Ectodermal cell (in vitro differentiated cells): ENCODE results near the gene DPCD.

ENCODE experiments used
- H3K27ac ChIP-seq: 2 replicates; pipeline ENCODE4 v1.7.0; 2013; ENCODE audit warnings: mild to moderate bottlenecking, low read depth, low read length; ENCODE audit not compliant: insufficient read depth, poor library complexity, severe bottlenecking
- H3K27me3 ChIP-seq: 2 replicates; pipeline ENCODE4 v1.7.0; 2013; ENCODE audit warnings: mild to moderate bottlenecking, low read length; ENCODE audit not compliant: insufficient read depth, control insufficient read depth, poor library complexity, severe bottlenecking
- H3K36me3 ChIP-seq: one replicate; pipeline ENCODE4 v1.7.0; 2013; ENCODE audit warnings: low read length; ENCODE audit not compliant: control insufficient read depth, insufficient read depth
- H3K4me1 ChIP-seq: one replicate; pipeline ENCODE4 v1.7.0; 2013; ENCODE audit warnings: low read length; ENCODE audit not compliant: control insufficient read depth, insufficient read depth
- H3K4me3 ChIP-seq: 2 replicates; pipeline ENCODE4 v1.7.0; 2013; ENCODE audit warnings: low read depth, low read length, control low read depth; ENCODE audit not compliant: insufficient read depth
- H3K9me3 ChIP-seq: 2 replicates; pipeline ENCODE4 v1.7.0; 2013; ENCODE audit warnings: mild to moderate bottlenecking, low read length, moderate library complexity; ENCODE audit not compliant: control insufficient read depth
- WGBS, 2 experiments: methylation state at CpG; one replicate each; pipeline ENCODE4 v1.1.7; 2013; ENCODE audit warnings: missing lambda C conversion rate in 2 of 2; 5-methylcytosine and 5-hydroxymethylcytosine counted together

Gene DPCD

DNA sequence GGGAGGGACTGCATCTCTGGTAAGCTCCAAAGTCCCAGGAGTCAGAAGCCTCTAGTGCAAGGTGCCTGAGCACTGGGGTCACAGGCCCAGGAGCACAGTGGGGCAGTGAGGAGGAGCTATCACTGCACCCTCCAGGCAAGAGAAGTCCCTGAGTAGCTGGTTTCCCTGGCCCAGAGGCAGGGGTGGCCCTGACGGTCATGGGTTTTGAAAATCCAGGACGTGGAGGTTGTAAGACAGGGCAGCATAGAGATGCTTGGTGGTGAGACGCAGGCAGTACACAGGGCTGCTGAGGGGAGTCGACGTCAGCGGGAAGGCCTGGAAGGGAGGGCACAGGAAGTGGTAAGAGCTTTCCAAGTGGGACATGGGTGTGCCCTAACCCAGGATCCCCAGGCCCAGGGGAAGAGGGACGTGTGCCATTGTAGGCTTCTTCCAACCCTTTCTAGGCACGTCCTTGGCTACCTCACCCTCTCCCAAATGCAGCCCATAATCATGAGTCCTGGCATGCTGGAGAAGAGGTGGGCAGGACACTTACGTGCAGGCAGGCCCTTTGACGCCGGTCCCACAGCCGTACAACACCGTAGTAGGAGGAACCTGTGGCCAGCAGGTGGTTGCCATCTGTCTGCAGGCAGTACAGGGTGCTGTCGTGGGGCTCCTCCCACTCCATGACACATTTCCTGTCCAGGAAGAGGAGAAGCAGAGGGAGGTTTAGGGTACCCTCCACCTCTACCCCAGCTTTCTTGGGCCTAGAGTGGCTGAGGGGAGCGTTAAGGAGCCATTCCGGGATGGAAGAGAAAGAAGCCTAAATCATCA, 23.2 kb downstream of the DPCD start:
- Histone ChIP-seq H3K9me3 (no peaks in the 10 kb centered on the region), H3K4me3 (no peak overlapping the region), H3K27ac (no peak overlapping the region), H3K4me1 (peaks cover 46% of the 10 kb centered on the region), H3K36me3 (no peaks in the 10 kb centered on the region), H3K27me3 (peaks cover 4% of the 10 kb centered on the region)
- WGBS, 2 experiments: 94 to 97% methylated on average over 16 of the region's 16 CpGs

DNA sequence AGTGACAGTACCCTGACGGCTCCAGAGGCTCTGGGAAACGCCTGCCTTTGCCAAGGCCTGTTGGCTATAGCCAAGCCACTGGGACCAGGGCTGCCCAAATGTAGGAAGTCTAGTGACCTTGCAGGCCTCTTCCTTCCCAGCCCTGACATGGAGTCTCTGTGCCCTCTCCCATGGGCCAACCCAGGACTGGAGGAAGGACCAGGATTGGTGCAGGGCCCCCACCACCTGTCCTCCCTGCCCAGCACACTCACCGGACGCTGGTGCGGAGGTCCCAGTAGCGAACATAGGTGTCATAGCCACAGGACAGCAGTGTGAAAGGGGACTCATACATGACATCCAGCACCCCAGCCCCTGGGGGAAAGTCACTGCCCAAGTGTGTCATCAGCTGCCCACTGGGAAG, 24.0 kb downstream of the DPCD start:
- Histone ChIP-seq H3K4me1 (peaks cover 48% of the 10 kb centered on the region), H3K4me3 (no peak overlapping the region), H3K27ac (no peak overlapping the region), H3K27me3 (peaks cover 9% of the 10 kb centered on the region), H3K36me3 (no peaks in the 10 kb centered on the region), H3K9me3 (no peaks in the 10 kb centered on the region)
- WGBS, 2 experiments: 93 to 96% methylated on average over 6 of the region's 6 CpGs

DNA sequence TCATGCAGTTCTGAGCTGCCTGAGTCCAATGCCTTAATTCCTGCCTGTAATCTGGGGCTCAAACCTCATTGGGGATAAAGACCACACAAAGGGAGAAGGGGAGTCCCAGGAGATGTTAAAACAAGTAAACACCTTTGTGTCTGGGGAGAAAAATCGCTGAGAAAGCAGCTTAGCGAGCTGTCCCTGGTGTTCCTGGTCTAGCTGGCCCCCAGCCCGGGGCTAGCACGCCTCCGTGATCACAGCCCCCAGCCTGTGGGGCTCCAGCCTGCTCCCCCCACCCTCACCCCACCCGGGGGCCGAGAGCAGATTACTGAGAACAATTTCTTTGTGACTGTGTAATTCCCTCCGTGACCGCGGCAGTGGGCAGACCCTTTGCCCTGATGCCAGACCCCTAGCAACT, 24.8 kb downstream of the DPCD start:
- H3K4me1 ChIP-seq: peaks cover 42% of the 10 kb centered on the region

DNA sequence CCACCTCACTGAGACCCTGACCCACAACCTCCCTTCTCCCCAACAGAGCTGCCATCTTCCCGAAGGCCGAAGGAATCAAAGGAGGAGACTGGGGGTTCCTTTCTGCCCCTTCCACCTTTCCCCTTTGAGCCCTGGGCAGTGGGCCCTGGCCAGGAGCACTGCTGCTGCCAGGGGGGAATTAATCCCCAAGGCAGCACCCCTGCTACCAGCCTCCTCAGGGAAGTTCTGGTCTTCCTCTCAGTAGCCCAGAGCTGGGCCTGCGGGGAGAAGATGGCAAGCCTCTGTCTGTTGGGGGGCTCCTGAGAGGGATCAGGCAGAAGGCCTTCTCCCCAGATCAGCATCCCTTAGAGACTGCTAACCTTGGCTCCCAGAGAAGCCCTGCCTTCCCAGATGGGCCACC, 25.5 kb downstream of the DPCD start:
- peaks cover 42% of the 10 kb centered on the region for H3K4me1 ChIP-seq
- H3K27me3 ChIP-seq: peaks cover 11% of the 10 kb centered on the region
- H3K27ac ChIP-seq: no peak overlapping the region
- no peak overlapping the region for H3K4me3 ChIP-seq
- H3K36me3 ChIP-seq: no peaks in the 10 kb centered on the region
- no peaks in the 10 kb centered on the region for H3K9me3 ChIP-seq
- 95 to 97% methylated on average over 3 of the region's 3 CpGs for WGBS, 2 experiments

More for the DNA sequence above, 24.8 kb downstream of the DPCD start:
- Histone ChIP-seq H3K9me3 (no peaks in the 10 kb centered on the region), H3K4me3 (no peak overlapping the region), H3K27ac (peak overlapping the region; percentile 8), H3K27me3 (peaks cover 11% of the 10 kb centered on the region), H3K36me3 (no peaks in the 10 kb centered on the region)
- whole genome bisulfite sequencing, 2 experiments: 80 to 81% methylated on average over 10 of the region's 10 CpGs

DNA sequence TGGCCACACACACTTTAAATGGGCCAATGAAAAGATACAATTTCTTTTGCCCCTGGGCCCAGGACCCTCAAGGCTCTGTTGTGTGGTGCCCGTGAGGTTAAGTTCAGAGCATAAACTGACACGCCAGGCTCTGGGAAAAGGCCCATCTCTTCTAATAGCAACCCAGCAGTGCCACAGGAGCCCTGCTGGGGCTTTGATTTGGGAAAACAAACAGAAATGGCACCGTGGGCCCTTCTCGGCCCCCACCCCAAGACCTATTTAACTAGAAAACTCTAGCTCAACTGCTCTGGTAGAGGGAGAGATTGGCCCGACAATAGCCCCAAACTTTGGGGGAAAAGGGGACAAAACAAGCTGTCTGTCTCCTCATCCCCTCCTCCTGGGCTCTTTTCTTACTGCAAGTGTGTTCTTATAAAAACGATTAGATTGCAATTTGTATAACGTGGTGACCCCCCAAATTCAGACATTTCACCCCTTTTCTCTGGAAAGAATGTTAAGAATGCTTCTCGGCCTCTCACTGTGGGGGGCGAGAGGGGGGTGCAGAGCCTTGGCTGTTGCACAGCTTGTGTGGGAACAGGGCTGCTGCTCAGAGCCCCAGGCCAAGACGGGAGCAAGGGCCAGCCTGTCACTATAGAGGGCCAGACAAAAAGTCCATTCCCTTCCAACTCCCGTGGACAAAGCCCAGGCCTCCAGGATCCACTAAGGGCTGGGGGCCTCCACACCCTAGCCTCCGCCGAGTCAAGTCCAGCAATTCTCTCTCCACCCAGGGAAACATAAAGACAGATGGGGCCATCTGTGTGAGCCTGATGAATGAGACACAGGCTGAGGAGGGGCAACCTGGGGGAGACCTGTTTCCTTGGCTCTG, 26.8 kb downstream of the DPCD start:
- peak overlapping the region; percentile 52 for H3K27ac ChIP-seq

DNA sequence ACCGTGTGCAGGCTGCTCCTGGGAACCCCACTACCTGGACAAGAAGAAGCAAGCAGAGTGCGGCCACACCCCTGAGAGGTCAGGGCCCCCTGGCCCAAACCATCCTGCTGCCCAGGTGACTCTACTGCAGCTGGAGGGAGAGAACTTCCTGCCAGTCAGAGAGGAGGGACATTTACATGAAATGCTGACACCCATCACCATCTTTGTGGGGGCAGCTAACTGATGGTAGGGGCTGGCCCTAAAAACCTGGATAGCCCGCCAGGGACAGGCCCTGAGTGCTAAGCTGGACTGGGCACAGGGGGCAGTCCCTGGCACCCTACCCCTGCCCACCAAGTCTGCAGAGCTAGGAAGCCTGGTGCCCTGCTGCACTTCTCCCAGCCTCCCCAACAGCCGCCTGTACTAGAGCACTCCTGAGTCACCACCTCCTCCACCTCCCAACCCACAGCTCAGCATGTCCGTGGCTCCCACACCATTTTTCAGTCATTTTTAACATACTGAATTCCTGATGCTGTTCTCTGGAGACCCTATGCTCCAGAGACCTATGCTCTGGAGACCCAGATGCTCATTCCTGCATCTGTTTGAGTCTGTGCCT, 27.5 kb downstream of the DPCD start:
- no peak overlapping the region for H3K27ac ChIP-seq
- 84 to 85% methylated on average over 5 of the region's 5 CpGs for WGBS, 2 experiments
- H3K36me3 ChIP-seq: no peaks in the 10 kb centered on the region
- H3K4me3 ChIP-seq: no peak overlapping the region
- peaks cover 46% of the 10 kb centered on the region for H3K4me1 ChIP-seq
- peaks cover 11% of the 10 kb centered on the region for H3K27me3 ChIP-seq
- H3K9me3 ChIP-seq: no peaks in the 10 kb centered on the region

More for the DNA sequence above, 26.8 kb downstream of the DPCD start:
- Histone ChIP-seq H3K27me3 (peaks cover 11% of the 10 kb centered on the region), H3K4me3 (no peak overlapping the region), H3K9me3 (no peaks in the 10 kb centered on the region), H3K36me3 (no peaks in the 10 kb centered on the region), H3K4me1 (peaks cover 45% of the 10 kb centered on the region)
- 25 to 26% methylated on average over 13 of the region's 13 CpGs for WGBS, 2 experiments

DNA sequence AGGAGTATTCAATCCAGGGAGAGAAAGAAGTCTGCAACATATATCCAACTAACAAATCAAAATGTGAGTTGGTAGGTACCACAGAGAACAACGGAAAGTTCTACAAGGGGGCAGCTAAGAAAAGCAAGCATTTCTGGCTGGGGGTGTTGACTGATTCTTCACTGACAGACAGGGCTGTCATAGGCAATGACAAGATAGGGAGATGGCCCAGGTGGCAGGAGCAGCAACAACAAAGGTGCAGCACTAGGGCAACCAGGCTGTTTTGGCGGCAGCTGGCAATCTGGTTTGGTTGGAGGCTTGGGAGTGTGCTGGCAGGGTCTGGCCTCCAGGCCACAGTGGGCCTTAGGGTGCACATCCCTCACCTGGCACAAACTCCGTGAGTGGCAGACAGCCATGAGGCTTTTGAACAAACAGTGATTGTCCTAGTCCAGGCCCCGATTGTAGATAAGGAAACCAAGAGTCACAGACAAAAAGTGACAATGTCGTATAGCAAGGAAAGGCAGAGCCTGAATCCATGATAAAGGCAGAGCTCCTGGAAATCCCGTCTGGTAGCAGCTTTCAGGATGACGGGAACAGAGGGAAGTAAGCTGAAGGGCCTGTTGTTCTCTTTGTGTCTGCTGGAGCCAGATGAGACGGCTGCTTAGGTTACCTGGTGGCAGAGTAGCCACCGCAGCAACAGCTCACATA, 28.4 kb downstream of the DPCD start:
- Histone ChIP-seq H3K27me3 (peaks cover 11% of the 10 kb centered on the region), H3K36me3 (no peaks in the 10 kb centered on the region), H3K4me3 (no peak overlapping the region), H3K4me1 (peaks cover 46% of the 10 kb centered on the region), H3K9me3 (no peaks in the 10 kb centered on the region), H3K27ac (no peak overlapping the region)
- 77 to 80% methylated on average over 9 of the region's 9 CpGs for WGBS, 2 experiments

DNA sequence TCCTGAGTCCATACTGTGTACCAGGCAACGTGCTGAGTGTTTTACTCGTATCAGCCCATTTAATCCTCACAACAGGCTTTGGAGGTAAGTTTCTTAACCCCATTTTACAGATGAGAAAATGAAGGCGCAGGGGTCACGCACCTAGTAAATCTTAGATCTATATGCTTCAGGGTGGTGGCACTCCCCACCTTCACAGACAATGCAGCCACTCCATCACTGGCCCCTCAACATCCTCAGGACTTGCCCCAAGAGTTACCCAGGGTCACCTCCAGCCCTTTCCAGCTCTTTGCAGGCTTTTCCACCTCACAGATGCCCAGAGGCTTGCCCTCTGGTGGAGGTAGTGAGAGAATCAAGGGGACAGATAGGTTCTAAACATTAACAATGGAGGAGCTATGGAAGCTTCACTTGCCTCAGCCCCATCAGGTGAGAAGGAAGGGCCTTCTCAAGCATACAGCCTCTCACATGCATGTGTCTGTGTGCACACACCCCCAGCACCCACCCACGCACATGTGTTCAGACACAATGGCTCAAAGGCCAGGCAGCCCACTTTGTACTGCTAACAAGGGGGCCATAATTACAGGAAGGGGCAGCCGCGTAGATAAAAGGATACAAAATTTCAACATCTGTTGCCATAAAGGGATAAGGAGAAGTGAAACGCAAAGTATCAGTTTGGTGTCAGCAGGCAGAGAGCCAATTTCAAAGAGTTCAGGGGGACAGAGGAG, 29.1 kb downstream of the DPCD start:
- Histone ChIP-seq H3K9me3 (no peaks in the 10 kb centered on the region), H3K4me3 (no peak overlapping the region), H3K27me3 (peaks cover 11% of the 10 kb centered on the region)

DNA sequence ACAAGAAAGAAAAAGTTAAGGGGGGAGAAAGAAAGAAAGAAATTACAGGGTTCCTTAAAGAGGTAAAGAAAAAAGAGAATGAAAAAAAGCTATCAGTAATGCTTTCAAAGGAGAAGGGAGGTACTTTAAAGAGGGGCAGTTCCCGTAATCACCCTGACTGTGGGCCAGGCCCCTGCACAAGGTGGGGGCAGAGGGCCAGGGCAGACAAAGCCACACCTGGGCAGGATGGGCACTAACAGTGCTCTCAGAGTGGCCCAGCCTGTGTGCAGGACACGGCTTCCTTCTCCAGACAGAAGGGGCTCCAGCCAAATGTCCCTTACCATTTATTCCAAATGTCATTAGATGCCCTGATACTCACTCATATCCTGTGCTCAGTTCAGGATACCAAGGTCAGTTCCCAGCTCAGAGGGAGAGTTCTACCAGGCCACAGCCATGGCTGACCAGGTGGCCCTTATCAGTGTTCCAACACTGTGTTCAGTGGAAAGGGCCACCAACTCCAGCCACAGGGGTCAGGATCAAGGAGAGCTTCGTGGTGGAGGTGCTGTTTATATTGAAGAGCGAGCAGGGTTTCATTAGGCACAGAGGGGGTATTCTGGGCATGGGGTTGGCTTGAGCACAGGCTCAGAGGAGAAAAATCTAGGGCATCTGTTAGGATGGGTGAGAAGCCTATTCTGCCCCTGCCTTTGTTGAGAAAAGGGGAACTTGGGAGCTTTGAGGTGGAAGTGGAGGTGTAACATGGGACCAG, 29.9 kb downstream of the DPCD start:
- Histone ChIP-seq H3K4me1 (peaks cover 39% of the 10 kb centered on the region), H3K9me3 (no peaks in the 10 kb centered on the region), H3K27ac (no peak overlapping the region), H3K36me3 (no peaks in the 10 kb centered on the region), H3K4me3 (no peak overlapping the region), H3K27me3 (peaks cover 11% of the 10 kb centered on the region)
- 93 to 94% methylated on average over 4 of the region's 4 CpGs for WGBS, 2 experiments

More for the DNA sequence above, 29.1 kb downstream of the DPCD start:
- no peak overlapping the region for H3K27ac ChIP-seq
- no peaks in the 10 kb centered on the region for H3K36me3 ChIP-seq
- 92 to 94% methylated on average over 8 of the region's 8 CpGs for WGBS, 2 experiments
- H3K4me1 ChIP-seq: peaks cover 46% of the 10 kb centered on the region
